ENCODE data around the gene MLXIP. TPM values are rescaled to one million over a fixed set of nuclear protein-coding genes. Genes with fewer than 3 reads are reported as not detected.
"Not testable (repeated sequence)": the region's sequence is repeated elsewhere in the genome, so short reads cannot be mapped to it uniquely, and the experiment has no call there.

The MLXIP gene
- total RNA-seq, 1 donor from 2014 or later: 39.8 TPM

- Mint-ChIP-seq H3K9me3 (no peaks in the 10 kb centered on the region), H3K4me3 (no peak overlapping the region), H3K36me3 (ENCODE audit: low read depth) (no peaks in the 10 kb centered on the region), H3K27ac (ENCODE audit: unreplicated experiment) (no peak overlapping the region), H3K4me1 (peaks cover 31% of the 10 kb centered on the region), H3K27me3 (ENCODE audit: low read depth) (no peaks in the 10 kb centered on the region)
- TF ChIP-seq CTCF (conservative IDR thresholded peaks at IDR 0.05): no peak
- DNase-seq (ENCODE audit: low read depth, low spot score): no peak
Observed at GRCh38 chr12:122117979-122118378, 39.4 kb downstream of the MLXIP start.

- DNase-seq (ENCODE audit: low read depth, low spot score); H3K4me3 Mint-ChIP-seq; H3K9me3 Mint-ChIP-seq; H3K36me3 Mint-ChIP-seq (ENCODE audit: low read depth); H3K27ac Mint-ChIP-seq (ENCODE audit: unreplicated experiment); H3K27me3 Mint-ChIP-seq (ENCODE audit: low read depth): not testable (repeated sequence)
- H3K4me1 Mint-ChIP-seq: peaks cover 33% of the 10 kb centered on the region
Observed at GRCh38 chr12:122121341-122121740, 42.8 kb downstream of the MLXIP start.

GRCh38 chr12:122121745-122122144 is 43.2 kb downstream of the MLXIP start:
- no peaks in the 10 kb centered on the region for H3K9me3 Mint-ChIP-seq

DNA sequence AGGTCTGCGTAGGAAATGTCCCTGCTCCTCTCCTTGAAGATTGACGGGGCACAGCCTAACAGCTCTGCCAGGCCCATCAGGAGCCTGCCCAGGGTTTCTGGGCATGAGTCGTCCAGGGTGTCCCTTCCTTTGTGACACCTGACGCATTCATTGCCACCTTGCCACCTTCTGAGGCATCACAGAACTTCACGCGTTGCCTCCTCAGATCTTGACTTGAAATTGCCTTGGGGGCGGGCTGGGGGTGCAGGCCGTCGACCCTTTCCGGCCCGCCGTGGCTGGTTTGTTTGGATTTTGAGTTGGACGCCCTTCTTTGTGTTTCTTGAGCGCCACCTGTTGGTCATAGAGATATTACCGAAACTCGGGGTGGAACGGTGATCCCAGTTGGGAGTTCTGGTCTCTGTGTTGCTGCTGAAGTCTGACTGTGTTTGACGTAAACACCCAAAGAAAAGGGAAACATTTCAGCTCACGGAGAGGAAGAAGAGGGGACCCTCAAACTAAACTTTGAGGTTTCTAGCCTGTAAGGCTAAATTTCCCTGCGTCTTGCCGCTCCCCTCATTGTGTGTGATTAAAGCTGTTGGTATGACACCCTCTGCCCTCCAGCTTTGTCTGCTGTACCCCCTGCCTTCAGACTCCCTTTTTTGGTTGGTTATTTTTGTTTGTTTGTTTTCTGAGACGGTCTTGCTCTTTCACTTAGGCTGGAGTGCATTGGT is 44.6 kb downstream of the MLXIP start:
- Mint-ChIP-seq H3K27ac (ENCODE audit: unreplicated experiment) (no peak overlapping the region), H3K9me3 (no peaks in the 10 kb centered on the region), H3K4me1 (peaks cover 28% of the 10 kb centered on the region), H3K4me3 (no peak overlapping the region), H3K27me3 (ENCODE audit: low read depth) (no peaks in the 10 kb centered on the region), H3K36me3 (ENCODE audit: low read depth) (no peaks in the 10 kb centered on the region)
- peak; percentile 84 for TF ChIP-seq CTCF (conservative IDR thresholded peaks at IDR 0.05)
- peak; percentile 89 for DNase-seq (ENCODE audit: low read depth, low spot score)

More at GRCh38 chr12:122121745-122122144, 43.2 kb downstream of the MLXIP start:
- no peak for TF ChIP-seq CTCF (conservative IDR thresholded peaks at IDR 0.05)
- H3K27me3 Mint-ChIP-seq (ENCODE audit: low read depth): no peaks in the 10 kb centered on the region
- DNase-seq (ENCODE audit: low read depth, low spot score): no peak
- peak overlapping the region; percentile 44 for H3K27ac Mint-ChIP-seq (ENCODE audit: unreplicated experiment)
- H3K36me3 Mint-ChIP-seq (ENCODE audit: low read depth): no peaks in the 10 kb centered on the region
- H3K4me3 Mint-ChIP-seq: no peak overlapping the region
- peaks cover 36% of the 10 kb centered on the region for H3K4me1 Mint-ChIP-seq

DNA sequence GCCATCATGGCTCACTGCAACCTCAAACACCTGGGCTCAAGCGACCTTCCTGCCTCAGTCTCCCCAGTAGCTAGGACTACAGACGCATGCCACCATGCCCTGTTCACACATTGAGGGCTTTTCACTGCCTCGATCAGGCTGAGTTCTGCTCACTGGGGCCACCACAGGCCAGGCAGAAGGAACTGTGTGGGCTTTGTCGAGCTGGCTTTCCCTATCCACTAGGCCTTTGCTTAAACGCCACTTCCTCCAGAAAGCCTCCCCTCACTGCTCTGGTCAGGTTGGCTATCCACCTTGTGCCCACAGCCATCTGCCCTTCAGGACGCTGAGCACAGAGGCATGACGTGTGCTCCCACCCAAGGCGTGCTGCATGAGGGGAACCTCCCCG is 45.2 kb downstream of the MLXIP start:
- Mint-ChIP-seq H3K9me3 (no peaks in the 10 kb centered on the region), H3K36me3 (ENCODE audit: low read depth) (no peaks in the 10 kb centered on the region), H3K27me3 (ENCODE audit: low read depth) (no peaks in the 10 kb centered on the region), H3K4me3 (no peak overlapping the region), H3K4me1 (peaks cover 28% of the 10 kb centered on the region), H3K27ac (ENCODE audit: unreplicated experiment) (no peak overlapping the region)
- DNase-seq (ENCODE audit: low read depth, low spot score): no peak
- TF ChIP-seq CTCF (conservative IDR thresholded peaks at IDR 0.05): no peak

DNA sequence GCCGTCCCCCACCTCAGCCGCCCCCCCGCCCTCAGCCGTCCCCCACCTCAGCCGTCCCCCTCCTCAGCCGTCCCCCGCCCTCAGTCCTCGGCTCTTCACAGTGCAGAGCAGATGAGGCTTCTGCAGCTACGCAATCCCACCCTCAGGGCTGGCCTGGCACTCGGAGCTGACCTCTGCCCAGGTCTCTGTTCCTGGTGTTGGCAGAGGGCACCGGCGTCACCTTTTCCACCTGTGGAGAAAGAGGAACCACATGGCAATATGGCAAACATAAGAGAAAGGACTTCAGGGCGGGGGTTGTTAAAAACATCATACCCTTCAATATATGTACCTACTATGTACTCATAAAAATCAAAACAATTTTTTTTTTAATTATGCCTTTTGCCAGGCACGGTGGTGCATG is 45.8 kb downstream of the MLXIP start:
- Mint-ChIP-seq H3K27ac (ENCODE audit: unreplicated experiment) (no peak overlapping the region), H3K9me3 (no peaks in the 10 kb centered on the region), H3K36me3 (ENCODE audit: low read depth) (no peaks in the 10 kb centered on the region), H3K4me1 (peaks cover 28% of the 10 kb centered on the region), H3K4me3 (no peak overlapping the region), H3K27me3 (ENCODE audit: low read depth) (no peaks in the 10 kb centered on the region)
- TF ChIP-seq CTCF (conservative IDR thresholded peaks at IDR 0.05): no peak
- DNase-seq (ENCODE audit: low read depth, low spot score): no peak

Data from neural crest cell (in vitro differentiated cells).